Endothelial cell (in vitro differentiated cells): ENCODE data around the gene ITPR3. TPM values are rescaled to one million over a fixed set of nuclear protein-coding genes. Genes with fewer than 3 reads are reported as not detected.

ENCODE experiments used
- DNase-seq: peaks from one replicate; pipeline ENCODE4 v3.0.0; 2021; ENCODE audit warnings: low spot score
- H3K27ac Mint-ChIP-seq: one replicate; pipeline ENCODE4 v1.8.0; 2021; ENCODE audit warnings: mixed read lengths, inconsistent platforms; ENCODE audit not compliant: unreplicated experiment
- H3K27me3 Mint-ChIP-seq: one replicate; pipeline ENCODE4 v1.8.0; 2021; ENCODE audit warnings: mild to moderate bottlenecking, moderate library complexity, mixed read lengths, inconsistent platforms; ENCODE audit not compliant: unreplicated experiment
- H3K36me3 Mint-ChIP-seq: one replicate; pipeline ENCODE4 v1.8.0; 2021; ENCODE audit warnings: mild to moderate bottlenecking, low read depth, mixed read lengths, inconsistent platforms; ENCODE audit not compliant: unreplicated experiment
- H3K4me1 Mint-ChIP-seq: one replicate; pipeline ENCODE4 v1.8.0; 2021; ENCODE audit warnings: mild to moderate bottlenecking, mixed read lengths, inconsistent platforms; ENCODE audit not compliant: unreplicated experiment
- H3K4me3 Mint-ChIP-seq: one replicate; pipeline ENCODE4 v1.8.0; 2021; ENCODE audit warnings: mild to moderate bottlenecking, mixed read lengths, inconsistent platforms; ENCODE audit not compliant: unreplicated experiment
- H3K9me3 Mint-ChIP-seq: one replicate; pipeline ENCODE4 v1.8.0; 2021; ENCODE audit warnings: mixed read lengths, inconsistent platforms; ENCODE audit not compliant: unreplicated experiment
- total RNA-seq: library from RNA; stranded (reverse); fragmentation: NEBNext Ultra II Directional; extraction: Animal tissue kit (Norgen Biotek cat#: 25700); gene quantifications from one replicate; pipeline ENCODE4 v1.2.1, GENCODE V29; 2021; ENCODE audit not compliant: unreplicated experiment
- TF ChIP-seq, protein P1 (sequence below): fragments of 200-600 bp; sonication (generic); IDR thresholded peaks from one replicate; pipeline ENCODE4 v1.5.0; 2021; ENCODE audit warnings: antibody characterized with exemption; ENCODE audit not compliant: unreplicated experiment

ITPR3 gene
- total RNA-seq, 1 donor from 2014 or later = 124 TPM

DNA sequence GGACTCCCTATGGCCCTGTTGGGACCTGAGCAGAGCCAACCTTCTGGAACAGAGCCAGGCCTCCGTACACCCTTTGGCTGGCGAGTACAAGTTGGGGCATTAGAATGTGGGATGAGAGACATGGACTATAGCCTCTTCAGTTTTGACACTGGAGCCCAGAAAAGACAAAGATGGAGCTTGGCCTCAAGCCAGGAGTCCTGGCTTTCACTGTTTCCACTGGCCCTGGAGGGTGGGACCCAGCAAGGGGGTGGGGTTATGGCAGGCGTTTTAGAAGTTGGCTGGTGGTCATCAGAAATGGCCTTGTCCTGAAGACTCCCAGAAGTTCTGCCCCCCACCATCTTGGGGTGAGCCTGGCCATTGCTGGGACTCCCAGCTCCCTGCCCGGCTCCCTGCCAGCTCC is 21.8 kb downstream of the ITPR3 start:
- Mint-ChIP-seq H3K9me3 (no peaks in the 10 kb centered on the region), H3K36me3 (peaks cover 26% of the 10 kb centered on the region), H3K27me3 (peaks cover 8% of the 10 kb centered on the region), H3K4me1 (peaks cover 5% of the 10 kb centered on the region), H3K4me3 (no peak overlapping the region), H3K27ac (no peak overlapping the region)
- TF ChIP-seq, protein P1, sequence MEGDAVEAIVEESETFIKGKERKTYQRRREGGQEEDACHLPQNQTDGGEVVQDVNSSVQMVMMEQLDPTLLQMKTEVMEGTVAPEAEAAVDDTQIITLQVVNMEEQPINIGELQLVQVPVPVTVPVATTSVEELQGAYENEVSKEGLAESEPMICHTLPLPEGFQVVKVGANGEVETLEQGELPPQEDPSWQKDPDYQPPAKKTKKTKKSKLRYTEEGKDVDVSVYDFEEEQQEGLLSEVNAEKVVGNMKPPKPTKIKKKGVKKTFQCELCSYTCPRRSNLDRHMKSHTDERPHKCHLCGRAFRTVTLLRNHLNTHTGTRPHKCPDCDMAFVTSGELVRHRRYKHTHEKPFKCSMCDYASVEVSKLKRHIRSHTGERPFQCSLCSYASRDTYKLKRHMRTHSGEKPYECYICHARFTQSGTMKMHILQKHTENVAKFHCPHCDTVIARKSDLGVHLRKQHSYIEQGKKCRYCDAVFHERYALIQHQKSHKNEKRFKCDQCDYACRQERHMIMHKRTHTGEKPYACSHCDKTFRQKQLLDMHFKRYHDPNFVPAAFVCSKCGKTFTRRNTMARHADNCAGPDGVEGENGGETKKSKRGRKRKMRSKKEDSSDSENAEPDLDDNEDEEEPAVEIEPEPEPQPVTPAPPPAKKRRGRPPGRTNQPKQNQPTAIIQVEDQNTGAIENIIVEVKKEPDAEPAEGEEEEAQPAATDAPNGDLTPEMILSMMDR = no peak
- DNase-seq = no peak

DNA sequence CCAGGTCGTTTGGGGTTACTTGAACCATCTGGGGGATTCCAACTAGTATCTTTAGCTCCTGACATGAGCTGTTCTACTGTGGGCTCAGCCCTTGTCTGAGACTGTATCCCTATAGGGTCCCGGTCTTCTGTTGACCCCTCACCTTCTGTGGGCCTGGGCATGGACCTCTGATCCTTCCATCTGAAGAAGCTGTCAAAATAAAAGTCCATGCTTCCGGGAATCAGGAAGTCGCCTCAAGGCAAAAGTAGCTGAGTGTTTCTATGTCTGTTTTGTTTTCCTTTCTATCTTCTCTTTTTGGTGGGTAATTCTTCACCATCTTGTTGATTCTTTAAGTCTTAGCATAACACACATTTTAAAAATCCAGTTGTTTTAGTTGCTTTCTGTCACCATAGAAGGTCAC is 30.3 kb downstream of the ITPR3 start:
- H3K4me1 Mint-ChIP-seq = peaks cover 26% of the 10 kb centered on the region
- no peaks in the 10 kb centered on the region for H3K9me3 Mint-ChIP-seq
- peak overlapping the region; percentile 99 for H3K27ac Mint-ChIP-seq
- peaks cover 29% of the 10 kb centered on the region for H3K36me3 Mint-ChIP-seq
- peak overlapping the region; percentile 78 for H3K4me3 Mint-ChIP-seq
- no peak for DNase-seq
- TF ChIP-seq, protein P1 = no peak
- H3K27me3 Mint-ChIP-seq = peaks cover 5% of the 10 kb centered on the region

DNA sequence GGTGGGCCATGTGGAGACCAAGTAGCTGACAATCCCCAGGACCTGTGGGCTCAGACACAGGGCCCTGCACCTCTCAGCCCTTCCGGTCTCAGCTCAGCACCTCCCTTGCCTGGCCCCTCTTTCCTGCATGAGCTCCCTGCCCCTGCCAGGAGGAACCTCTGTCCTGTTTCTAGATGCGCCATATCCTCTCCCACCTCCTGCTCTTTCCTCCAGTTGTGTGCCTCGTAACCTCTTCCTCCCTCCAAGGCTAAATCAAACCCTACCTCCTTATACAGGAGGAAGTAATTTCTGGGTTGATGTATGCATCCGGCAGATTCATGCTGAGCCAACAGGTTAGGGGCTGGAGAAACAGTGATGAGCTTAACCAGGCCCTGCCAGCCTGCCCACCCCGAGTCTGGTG is 30.9 kb downstream of the ITPR3 start:
- peaks cover 31% of the 10 kb centered on the region for H3K36me3 Mint-ChIP-seq
- DNase-seq = peak; percentile 36
- H3K27ac Mint-ChIP-seq = peak overlapping the region; percentile 99
- TF ChIP-seq, protein P1 = no peak
- peaks cover 6% of the 10 kb centered on the region for H3K27me3 Mint-ChIP-seq
- peaks cover 26% of the 10 kb centered on the region for H3K4me1 Mint-ChIP-seq
- H3K9me3 Mint-ChIP-seq = no peaks in the 10 kb centered on the region
- peak overlapping the region; percentile 62 for H3K4me3 Mint-ChIP-seq

DNA sequence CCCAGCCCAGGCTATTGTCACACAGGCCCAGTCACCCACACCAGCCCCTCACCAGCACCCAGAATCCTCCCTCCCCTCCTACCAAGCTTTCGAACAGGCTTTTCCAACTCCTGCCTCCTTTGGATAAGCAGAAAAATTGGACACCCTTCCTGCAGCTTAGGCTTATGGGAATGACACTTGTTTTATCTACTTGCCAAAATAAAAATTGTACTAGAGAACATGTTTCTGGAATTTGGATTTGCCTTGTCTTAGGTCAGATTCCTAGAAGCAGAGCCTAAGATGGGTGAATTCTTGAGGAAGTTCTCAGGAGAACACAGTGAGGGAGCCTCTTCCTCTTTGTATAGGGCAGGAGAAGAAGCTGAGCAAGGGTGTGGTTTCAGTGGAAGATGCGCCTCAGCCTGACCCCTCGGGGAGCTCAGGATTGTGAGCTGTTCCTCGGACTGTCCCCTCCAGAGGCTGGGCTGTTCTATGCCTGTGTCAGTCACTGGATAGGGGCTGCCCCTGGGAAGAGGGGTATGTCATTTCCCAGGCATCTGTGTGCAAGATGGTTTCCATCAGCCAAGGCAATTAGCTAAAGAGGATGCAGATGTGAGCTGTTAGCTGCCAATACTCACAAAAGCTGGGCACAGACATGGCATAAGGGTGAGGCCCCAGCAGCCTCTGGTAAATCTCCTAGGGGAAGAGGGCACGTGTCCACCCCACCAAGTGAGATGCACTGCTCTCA is 33.9 kb downstream of the ITPR3 start:
- Mint-ChIP-seq H3K36me3 (peaks cover 42% of the 10 kb centered on the region), H3K27me3 (peaks cover 23% of the 10 kb centered on the region), H3K27ac (peak overlapping the region; percentile 78), H3K4me1 (peaks cover 23% of the 10 kb centered on the region), H3K4me3 (peak overlapping the region; percentile 62), H3K9me3 (no peaks in the 10 kb centered on the region)
- DNase-seq = no peak
- TF ChIP-seq, protein P1 = no peak

DNA sequence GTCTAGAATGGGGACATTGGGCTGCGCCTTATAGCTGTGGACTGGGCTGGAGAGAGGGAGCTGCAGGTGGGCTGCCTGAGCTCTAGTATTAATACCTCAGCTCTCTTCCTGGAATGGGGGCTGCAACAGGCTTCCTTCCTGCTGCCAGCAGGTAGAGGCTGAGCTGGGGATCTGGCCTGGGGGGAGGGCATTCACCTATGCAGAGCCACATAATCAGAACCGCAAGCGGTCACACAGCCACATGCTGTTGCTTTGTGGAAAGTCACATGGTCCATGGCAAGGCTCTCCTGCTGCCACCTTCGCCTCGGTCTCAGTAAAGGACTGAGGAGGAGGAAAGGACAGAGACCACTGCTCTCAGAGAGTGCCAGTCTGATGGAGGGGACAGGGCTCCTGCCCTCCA is 35.7 kb downstream of the ITPR3 start:
- Mint-ChIP-seq H3K4me1 (peaks cover 14% of the 10 kb centered on the region), H3K36me3 (peaks cover 39% of the 10 kb centered on the region), H3K4me3 (no peak overlapping the region), H3K27me3 (peaks cover 29% of the 10 kb centered on the region), H3K27ac (no peak overlapping the region), H3K9me3 (no peaks in the 10 kb centered on the region)
- no peak for DNase-seq
- TF ChIP-seq, protein P1 = no peak
